ENCODE results near the gene TFB1M.
A peak's percentile ranks its signal among the peaks of the same experiment; 100 is the strongest.
"Not testable (repeated sequence)": the region's sequence is repeated elsewhere in the genome, so short reads cannot be mapped to it uniquely, and the experiment has no call there.

TFB1M gene

GRCh38 chr6:155339929-155340328 is 25.6 kb upstream of the TFB1M start:
- H3K27me3 Mint-ChIP-seq (ENCODE audit: low read depth); H3K4me3 Mint-ChIP-seq; H3K27ac Mint-ChIP-seq: not testable (repeated sequence)
- peaks cover 17% of the 10 kb centered on the region for H3K4me1 Mint-ChIP-seq (ENCODE audit: low read depth)
- H3K9me3 Mint-ChIP-seq: peaks cover 47% of the 10 kb centered on the region
- peaks cover 30% of the 10 kb centered on the region for H3K36me3 Mint-ChIP-seq (ENCODE audit: low read depth)

- H3K27me3 Mint-ChIP-seq (ENCODE audit: low read depth): not testable (repeated sequence)
- peak overlapping the region; percentile 11 for H3K4me3 Mint-ChIP-seq
- H3K9me3 Mint-ChIP-seq: peaks cover 47% of the 10 kb centered on the region
- peak overlapping the region; percentile 39 for H3K27ac Mint-ChIP-seq
- H3K4me1 Mint-ChIP-seq (ENCODE audit: low read depth): peaks cover 24% of the 10 kb centered on the region
- peaks cover 30% of the 10 kb centered on the region for H3K36me3 Mint-ChIP-seq (ENCODE audit: low read depth)
Measured at GRCh38 chr6:155338237-155338636, 24.0 kb upstream of the TFB1M start.

DNA sequence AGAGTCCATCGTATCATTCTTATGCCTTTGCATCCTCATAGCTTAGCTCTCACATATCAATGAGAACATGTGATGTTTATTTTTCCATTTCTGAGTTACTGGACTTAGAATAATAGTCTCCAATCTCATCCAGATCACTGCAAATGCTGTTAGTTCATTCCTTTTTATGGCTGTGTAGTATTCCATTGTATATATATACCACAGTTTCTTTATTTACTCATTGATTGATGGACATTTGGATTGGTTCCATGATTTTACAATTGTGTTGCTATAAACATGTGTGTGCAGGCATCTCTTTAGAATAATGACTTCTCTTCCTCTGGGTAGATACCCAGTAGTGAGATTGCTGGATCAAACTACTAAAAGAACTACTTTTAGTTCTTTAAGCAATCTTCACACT is 21.0 kb upstream of the TFB1M start:
- no peak overlapping the region for H3K27ac Mint-ChIP-seq
- H3K36me3 Mint-ChIP-seq (ENCODE audit: low read depth): peaks cover 27% of the 10 kb centered on the region
- no peaks in the 10 kb centered on the region for H3K27me3 Mint-ChIP-seq (ENCODE audit: low read depth)
- no peak overlapping the region for H3K4me3 Mint-ChIP-seq
- H3K9me3 Mint-ChIP-seq: peaks cover 40% of the 10 kb centered on the region
- peaks cover 26% of the 10 kb centered on the region for H3K4me1 Mint-ChIP-seq (ENCODE audit: low read depth)

- not testable (repeated sequence) for H3K27me3 Mint-ChIP-seq (ENCODE audit: low read depth); H3K4me3 Mint-ChIP-seq; H3K27ac Mint-ChIP-seq
- peaks cover 22% of the 10 kb centered on the region for H3K4me1 Mint-ChIP-seq (ENCODE audit: low read depth)
- peaks cover 32% of the 10 kb centered on the region for H3K9me3 Mint-ChIP-seq
- H3K36me3 Mint-ChIP-seq (ENCODE audit: low read depth): peaks cover 20% of the 10 kb centered on the region
Measured at GRCh38 chr6:155334073-155334472, 19.8 kb upstream of the TFB1M start.

DNA sequence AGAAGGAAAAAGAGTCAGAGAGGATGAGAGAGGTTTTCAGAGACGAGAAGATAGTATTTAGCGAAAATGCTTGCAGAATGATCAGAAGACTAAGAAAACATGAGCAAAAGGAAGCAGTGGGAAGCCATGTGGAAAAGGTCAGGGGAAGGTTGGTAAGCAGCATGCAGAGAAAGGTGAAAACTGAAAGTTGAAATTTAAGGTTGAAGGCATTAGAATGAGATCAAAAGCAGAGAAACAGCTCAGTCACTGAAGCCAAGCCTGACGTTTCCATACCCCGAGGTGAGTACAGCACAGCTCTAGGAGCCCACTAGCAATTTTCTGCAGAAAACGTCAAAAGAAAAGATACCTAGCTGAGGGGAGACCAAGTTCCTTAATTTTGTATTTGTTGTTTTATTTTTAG is 19.1 kb upstream of the TFB1M start:
- peak overlapping the region; percentile 20 for H3K4me3 Mint-ChIP-seq
- peaks cover 28% of the 10 kb centered on the region for H3K9me3 Mint-ChIP-seq
- no peaks in the 10 kb centered on the region for H3K27me3 Mint-ChIP-seq (ENCODE audit: low read depth)
- peaks cover 16% of the 10 kb centered on the region for H3K36me3 Mint-ChIP-seq (ENCODE audit: low read depth)
- peaks cover 21% of the 10 kb centered on the region for H3K4me1 Mint-ChIP-seq (ENCODE audit: low read depth)
- H3K27ac Mint-ChIP-seq: peak overlapping the region; percentile 21

DNA sequence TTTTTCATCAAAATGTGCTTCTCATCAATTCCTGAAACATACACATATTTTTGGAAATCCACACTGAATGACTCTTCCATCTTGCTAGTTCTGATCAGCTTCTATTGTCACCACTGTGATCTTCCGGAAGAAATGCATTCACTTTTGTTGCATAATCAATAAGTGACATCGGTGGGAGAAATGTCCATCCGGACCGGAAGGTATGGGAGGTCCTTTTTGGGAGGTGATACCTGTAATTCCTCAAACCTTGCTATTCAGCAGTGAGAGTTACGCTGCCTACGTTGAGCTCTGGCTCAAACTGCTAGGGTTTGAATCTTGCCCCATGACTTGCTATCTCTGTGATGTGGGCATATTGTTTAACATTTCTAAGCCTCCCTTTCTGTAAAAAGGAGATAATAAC is 16.6 kb upstream of the TFB1M start:
- H3K27ac Mint-ChIP-seq: no peak overlapping the region
- peaks cover 8% of the 10 kb centered on the region for H3K9me3 Mint-ChIP-seq
- no peaks in the 10 kb centered on the region for H3K27me3 Mint-ChIP-seq (ENCODE audit: low read depth)
- no peak overlapping the region for H3K4me3 Mint-ChIP-seq
- peaks cover 18% of the 10 kb centered on the region for H3K4me1 Mint-ChIP-seq (ENCODE audit: low read depth)
- H3K36me3 Mint-ChIP-seq (ENCODE audit: low read depth): peaks cover 2% of the 10 kb centered on the region

DNA sequence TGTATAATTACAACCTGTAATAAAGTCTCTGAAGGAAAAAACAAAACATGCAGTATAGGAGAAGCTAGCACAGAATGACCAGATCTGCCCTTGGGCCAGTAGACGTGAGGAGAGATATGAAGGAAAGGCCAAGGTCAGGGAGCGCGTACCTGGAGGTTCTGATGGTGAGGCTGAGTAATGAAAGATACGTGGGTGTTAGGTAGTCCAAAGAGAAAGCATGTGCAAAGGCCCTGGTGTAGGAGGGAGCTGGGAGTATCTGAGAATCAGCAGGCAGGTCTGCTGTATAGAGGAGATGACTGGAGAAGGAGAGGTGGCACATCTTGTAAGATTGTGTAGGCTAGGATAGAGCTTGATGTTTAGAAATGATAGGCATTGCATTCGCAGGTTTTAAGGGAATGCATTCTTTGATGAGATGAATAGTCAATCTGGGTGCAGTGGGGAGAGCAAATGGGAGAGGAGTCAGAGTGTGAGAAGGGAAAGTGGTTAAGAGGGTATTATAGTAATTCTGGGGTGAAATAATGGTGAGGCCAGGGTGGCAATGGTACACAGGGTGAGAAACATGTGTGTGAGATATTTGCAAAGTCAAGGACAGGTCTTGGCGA is 15.9 kb upstream of the TFB1M start:
- Mint-ChIP-seq H3K27ac (no peak overlapping the region), H3K36me3 (ENCODE audit: low read depth) (no peaks in the 10 kb centered on the region), H3K4me1 (ENCODE audit: low read depth) (peaks cover 18% of the 10 kb centered on the region)

DNA sequence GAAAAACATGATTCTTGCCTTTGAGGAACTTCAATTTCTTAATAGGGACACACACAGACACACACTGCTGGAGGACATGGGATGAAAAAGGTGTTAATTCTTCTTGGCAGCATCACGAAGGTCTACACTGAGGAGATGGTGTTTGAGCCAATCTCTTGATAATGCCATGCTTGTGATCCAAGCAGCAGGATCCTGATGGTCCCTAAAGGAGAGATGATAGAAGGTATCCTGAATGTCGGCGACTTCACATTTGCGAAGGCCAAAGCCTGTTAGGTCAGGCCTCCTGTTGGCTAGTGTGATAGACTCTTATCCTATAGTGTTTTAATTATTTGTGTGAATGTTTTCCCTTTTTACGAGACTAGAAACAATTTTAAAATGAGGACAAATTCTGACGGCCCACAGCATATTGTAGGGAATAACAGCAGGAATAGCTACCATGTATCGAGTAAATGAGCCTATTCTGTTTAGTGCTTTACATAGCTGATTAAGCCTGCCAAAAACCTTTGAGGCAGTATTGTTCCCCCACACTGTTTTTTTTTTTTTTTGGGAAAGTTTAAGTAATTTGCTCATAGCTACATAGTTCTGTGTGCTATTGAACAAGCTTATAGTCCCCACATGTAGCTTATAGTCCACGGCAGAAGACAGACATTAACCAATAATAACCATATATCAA is 15.3 kb upstream of the TFB1M start:
- H3K27ac Mint-ChIP-seq: no peak overlapping the region
- no peaks in the 10 kb centered on the region for H3K27me3 Mint-ChIP-seq (ENCODE audit: low read depth)
- peaks cover 18% of the 10 kb centered on the region for H3K4me1 Mint-ChIP-seq (ENCODE audit: low read depth)
- H3K36me3 Mint-ChIP-seq (ENCODE audit: low read depth): no peaks in the 10 kb centered on the region
- H3K4me3 Mint-ChIP-seq: no peak overlapping the region
- H3K9me3 Mint-ChIP-seq: no peaks in the 10 kb centered on the region

More for the DNA sequence above, 15.9 kb upstream of the TFB1M start:
- H3K4me3 Mint-ChIP-seq: no peak overlapping the region
- peaks cover 1% of the 10 kb centered on the region for H3K9me3 Mint-ChIP-seq
- H3K27me3 Mint-ChIP-seq (ENCODE audit: low read depth): no peaks in the 10 kb centered on the region

DNA sequence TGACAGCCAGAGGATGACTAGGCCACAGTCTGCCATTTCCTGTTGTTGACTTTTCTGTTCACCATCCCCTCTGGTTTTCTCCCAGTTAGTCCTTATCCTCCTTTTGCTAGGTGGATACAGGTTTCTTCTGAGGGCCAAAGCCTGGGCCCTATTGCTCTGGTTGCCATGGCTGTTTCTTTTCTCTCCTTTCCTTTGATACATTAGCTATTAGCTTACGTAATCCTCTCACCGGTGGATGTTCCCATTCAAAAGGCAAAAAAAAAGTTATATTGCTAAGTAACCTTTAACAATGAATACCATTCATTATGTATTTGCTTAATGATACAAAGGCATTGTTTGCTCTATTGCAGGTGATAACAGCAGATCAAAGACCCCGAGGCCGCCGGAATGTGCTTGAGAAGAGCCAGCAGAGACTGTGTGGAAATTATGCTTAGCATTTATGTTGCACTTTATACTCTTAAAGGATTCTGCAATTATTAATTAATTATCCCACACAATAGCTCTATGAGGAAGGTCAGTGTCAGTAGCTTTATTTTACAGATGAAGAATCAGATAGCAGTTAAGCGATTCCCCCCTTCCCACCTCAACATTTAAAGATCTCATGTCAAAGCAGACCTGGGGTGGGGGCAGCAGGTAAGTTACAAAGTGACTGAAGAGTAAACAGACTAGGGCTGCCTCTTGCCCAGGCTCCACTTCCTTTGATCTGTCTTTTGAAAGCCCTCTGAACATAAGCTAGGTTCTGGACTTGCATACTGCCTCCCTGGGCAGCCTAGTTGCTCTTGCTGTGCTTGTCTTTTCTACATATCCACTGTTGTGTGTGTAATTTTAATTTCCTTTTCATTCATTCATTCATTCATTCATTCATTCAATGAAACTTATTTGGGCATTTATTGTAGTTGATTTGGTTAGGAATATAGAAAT is 14.5 kb upstream of the TFB1M start:
- H3K27ac Mint-ChIP-seq: peak overlapping the region; percentile 11
- no peaks in the 10 kb centered on the region for H3K27me3 Mint-ChIP-seq (ENCODE audit: low read depth)
- no peaks in the 10 kb centered on the region for H3K9me3 Mint-ChIP-seq
- no peaks in the 10 kb centered on the region for H3K36me3 Mint-ChIP-seq (ENCODE audit: low read depth)
- no peak overlapping the region for H3K4me3 Mint-ChIP-seq
- H3K4me1 Mint-ChIP-seq (ENCODE audit: low read depth): peaks cover 17% of the 10 kb centered on the region

DNA sequence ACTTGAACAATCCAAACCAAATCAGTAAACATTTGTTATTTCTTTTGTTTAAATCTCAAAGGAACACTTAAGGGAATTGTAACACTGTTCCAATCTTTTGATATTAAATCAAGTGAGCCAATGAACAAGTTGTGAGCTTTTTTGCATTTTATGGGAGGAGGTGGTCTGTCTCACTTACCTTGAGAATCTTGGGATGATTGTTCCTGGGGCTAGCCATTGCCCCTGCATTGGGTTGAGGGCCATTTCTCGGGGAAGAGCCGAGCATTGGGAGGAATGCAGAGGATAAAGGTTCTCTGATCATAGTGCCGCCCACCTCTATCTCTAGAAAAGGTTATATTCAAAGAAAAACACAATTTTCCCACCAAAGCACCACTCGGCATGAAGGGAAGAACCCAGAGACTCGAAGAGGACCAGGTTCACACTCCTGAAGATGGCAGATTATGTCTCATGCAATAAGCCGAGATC is 13.8 kb upstream of the TFB1M start:
- Mint-ChIP-seq H3K4me1 (ENCODE audit: low read depth) (peaks cover 10% of the 10 kb centered on the region), H3K27ac (no peak overlapping the region), H3K36me3 (ENCODE audit: low read depth) (no peaks in the 10 kb centered on the region), H3K27me3 (ENCODE audit: low read depth) (no peaks in the 10 kb centered on the region), H3K4me3 (no peak overlapping the region), H3K9me3 (no peaks in the 10 kb centered on the region)

GRCh38 chr6:155327326-155328073 is 13.2 kb upstream of the TFB1M start:
- no peaks in the 10 kb centered on the region for H3K9me3 Mint-ChIP-seq
- no peak overlapping the region for H3K4me3 Mint-ChIP-seq
- H3K36me3 Mint-ChIP-seq (ENCODE audit: low read depth): no peaks in the 10 kb centered on the region
- H3K4me1 Mint-ChIP-seq (ENCODE audit: low read depth): peaks cover 8% of the 10 kb centered on the region
- H3K27ac Mint-ChIP-seq: no peak overlapping the region
- H3K27me3 Mint-ChIP-seq (ENCODE audit: low read depth): no peaks in the 10 kb centered on the region

- Mint-ChIP-seq H3K27ac (no peak overlapping the region), H3K27me3 (ENCODE audit: low read depth) (no peaks in the 10 kb centered on the region), H3K9me3 (no peaks in the 10 kb centered on the region), H3K36me3 (ENCODE audit: low read depth) (no peaks in the 10 kb centered on the region), H3K4me1 (ENCODE audit: low read depth) (peaks cover 8% of the 10 kb centered on the region), H3K4me3 (no peak overlapping the region)
Measured at GRCh38 chr6:155325700-155326516, 11.6 kb upstream of the TFB1M start.

- H3K27ac Mint-ChIP-seq: no peak overlapping the region
Measured at GRCh38 chr6:155324993-155325392, 10.7 kb upstream of the TFB1M start.

More at GRCh38 chr6:155324993-155325392, 10.7 kb upstream of the TFB1M start:
- Mint-ChIP-seq H3K36me3 (ENCODE audit: low read depth) (no peaks in the 10 kb centered on the region), H3K4me1 (ENCODE audit: low read depth) (peaks cover 11% of the 10 kb centered on the region), H3K9me3 (no peaks in the 10 kb centered on the region), H3K27me3 (ENCODE audit: low read depth) (no peaks in the 10 kb centered on the region), H3K4me3 (no peak overlapping the region)
